Measurements from ENCODE around the gene PTEN.

DNA sequence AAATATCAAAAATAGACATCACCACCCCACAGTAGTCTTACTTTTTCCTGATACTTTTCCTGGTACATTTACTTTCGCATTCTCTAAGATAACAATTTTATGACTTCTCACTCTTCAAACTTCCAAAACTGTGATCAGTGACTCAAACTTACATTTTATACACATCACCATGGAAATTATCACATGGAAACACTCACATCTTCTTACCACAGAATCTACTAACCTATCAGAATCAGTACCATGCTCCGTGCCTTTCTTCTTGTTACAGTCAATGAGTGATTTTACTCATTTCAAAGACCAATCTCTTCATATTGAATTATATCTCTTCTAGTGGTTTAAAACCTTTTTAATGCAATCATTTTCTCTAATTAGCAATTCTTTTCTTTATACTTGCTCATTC is 120.3 kb downstream of the PTEN start:
- TF ChIP-seq, protein P1, sequence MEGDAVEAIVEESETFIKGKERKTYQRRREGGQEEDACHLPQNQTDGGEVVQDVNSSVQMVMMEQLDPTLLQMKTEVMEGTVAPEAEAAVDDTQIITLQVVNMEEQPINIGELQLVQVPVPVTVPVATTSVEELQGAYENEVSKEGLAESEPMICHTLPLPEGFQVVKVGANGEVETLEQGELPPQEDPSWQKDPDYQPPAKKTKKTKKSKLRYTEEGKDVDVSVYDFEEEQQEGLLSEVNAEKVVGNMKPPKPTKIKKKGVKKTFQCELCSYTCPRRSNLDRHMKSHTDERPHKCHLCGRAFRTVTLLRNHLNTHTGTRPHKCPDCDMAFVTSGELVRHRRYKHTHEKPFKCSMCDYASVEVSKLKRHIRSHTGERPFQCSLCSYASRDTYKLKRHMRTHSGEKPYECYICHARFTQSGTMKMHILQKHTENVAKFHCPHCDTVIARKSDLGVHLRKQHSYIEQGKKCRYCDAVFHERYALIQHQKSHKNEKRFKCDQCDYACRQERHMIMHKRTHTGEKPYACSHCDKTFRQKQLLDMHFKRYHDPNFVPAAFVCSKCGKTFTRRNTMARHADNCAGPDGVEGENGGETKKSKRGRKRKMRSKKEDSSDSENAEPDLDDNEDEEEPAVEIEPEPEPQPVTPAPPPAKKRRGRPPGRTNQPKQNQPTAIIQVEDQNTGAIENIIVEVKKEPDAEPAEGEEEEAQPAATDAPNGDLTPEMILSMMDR (IDR thresholded peaks at IDR 0.05): no peak
- TF ChIP-seq POLR2A (IDR thresholded peaks at IDR 0.05): no peak

All from esophagus squamous epithelium (tissue), 4 donors.